Astrocyte (in vitro differentiated cells and primary cell): ENCODE data around the gene DGKB.

Source experiments
- EZH2 ChIP-seq: IDR thresholded peaks from 2 replicates; pipeline ENCODE4 v1.6.1; 2012; ENCODE audit warnings: mild to moderate bottlenecking, low read length, inconsistent platforms; ENCODE audit not compliant: insufficient read depth
- TF ChIP-seq, protein P1 (sequence below): IDR thresholded peaks from 2 replicates; pipeline ENCODE4 v1.5.1; 2011; ENCODE audit warnings: low read depth, mild to moderate bottlenecking, inconsistent platforms, low read length, moderate library complexity; ENCODE audit not compliant: insufficient read depth

DNA sequence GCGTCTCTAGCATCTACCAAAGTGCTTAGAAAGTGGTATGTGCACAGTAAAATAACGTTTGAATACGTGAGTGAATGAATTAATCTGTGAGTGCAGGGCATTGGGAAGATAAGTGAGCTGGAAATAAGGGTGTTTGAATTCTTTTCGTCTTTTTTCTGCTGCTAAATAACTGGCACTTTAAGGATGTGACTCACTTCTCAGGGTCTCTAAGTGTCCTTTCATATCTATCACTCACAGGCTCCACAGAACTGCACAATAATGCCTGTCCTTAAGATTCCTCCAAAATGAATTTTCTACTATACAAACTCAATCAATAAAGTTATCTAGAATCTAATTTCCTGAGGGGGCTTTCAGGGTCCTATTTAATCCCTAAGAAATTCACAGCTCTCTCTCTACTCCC is 3.2 kb upstream of the DGKB start:
- TF ChIP-seq, protein P1, sequence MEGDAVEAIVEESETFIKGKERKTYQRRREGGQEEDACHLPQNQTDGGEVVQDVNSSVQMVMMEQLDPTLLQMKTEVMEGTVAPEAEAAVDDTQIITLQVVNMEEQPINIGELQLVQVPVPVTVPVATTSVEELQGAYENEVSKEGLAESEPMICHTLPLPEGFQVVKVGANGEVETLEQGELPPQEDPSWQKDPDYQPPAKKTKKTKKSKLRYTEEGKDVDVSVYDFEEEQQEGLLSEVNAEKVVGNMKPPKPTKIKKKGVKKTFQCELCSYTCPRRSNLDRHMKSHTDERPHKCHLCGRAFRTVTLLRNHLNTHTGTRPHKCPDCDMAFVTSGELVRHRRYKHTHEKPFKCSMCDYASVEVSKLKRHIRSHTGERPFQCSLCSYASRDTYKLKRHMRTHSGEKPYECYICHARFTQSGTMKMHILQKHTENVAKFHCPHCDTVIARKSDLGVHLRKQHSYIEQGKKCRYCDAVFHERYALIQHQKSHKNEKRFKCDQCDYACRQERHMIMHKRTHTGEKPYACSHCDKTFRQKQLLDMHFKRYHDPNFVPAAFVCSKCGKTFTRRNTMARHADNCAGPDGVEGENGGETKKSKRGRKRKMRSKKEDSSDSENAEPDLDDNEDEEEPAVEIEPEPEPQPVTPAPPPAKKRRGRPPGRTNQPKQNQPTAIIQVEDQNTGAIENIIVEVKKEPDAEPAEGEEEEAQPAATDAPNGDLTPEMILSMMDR: no peak
- no peak for TF ChIP-seq EZH2
